ENCODE results near the gene CXCL5.

- TF ChIP-seq CTCF (IDR thresholded peaks at IDR 0.05): no peak
- no peak for TF ChIP-seq POLR2A (IDR thresholded peaks at IDR 0.05)
Measured at GRCh38 chr4:74023709-74024108, 25.2 kb upstream of the CXCL5 start.

All from uterus (tissue), 2 donors.